ENCODE data around the gene HOXC6. TPM values are rescaled to one million over a fixed set of nuclear protein-coding genes. Genes with fewer than 3 reads are reported as not detected.
"Not testable (repeated sequence)": the region's sequence is repeated elsewhere in the genome, so short reads cannot be mapped to it uniquely, and the experiment has no call there.

The HOXC6 gene
- total and polyA plus RNA-seq, 5 experiments from 2014 or later = not detected

DNA sequence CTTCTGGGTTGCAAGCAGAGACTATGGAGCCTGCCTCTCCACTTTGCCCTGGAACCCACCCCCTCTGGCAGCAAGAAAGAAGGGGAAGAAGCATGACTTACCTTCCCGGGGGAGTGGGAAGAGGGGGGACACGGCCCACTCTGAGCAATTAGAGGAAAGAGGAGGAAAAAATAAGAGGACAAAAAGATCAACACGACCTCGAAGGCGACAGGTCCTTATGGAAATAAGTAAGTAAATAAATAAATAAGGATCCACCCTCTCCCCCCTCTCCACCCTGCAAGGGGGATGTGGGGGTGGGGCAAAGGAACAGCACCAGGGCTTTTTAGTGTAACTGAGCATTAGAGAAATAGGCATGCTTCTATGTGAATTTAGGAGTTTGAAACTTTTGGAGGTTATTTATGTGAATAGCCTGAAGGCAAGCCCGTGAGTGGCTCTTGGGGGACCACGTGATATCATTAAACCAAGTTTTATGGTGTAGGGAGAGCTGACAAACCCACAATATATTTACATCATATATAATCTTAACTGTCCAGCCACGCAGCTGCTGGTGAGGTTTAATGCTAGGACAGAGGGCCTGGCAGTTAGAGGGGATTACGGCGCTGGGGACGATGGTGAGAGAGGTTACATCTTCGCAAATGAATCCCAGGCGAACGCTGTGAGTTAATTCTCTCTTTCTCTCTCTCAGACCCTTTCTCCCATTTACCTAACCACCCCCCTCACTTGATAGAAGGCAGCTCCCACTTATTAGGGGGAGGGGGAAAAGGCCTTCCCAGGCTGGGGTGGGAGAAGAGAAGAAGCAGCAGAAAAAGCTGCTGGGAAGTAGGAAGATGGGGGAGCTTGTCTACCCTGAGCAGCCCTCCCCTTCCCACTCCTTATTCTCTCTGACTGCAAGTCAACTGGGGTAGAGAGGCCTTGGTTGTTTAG lies 9.4 kb downstream of the HOXC6 start:
- H3K36me3 Mint-ChIP-seq = peaks cover 0 to 2% (median 2%) of the 10 kb centered on the region in 3 donors
- peaks cover 31 to 96% (median 76%) of the 10 kb centered on the region in 5 donors for H3K27me3 Mint-ChIP-seq
- ATAC-seq (no peak), DNase-seq (no peak)
- H3K4me3 Mint-ChIP-seq = no peak overlapping the region
- H3K9me3 Mint-ChIP-seq = peaks cover 0 to 2% (median 0%) of the 10 kb centered on the region in 9 donors
- POLR2A ChIA-PET = no interaction called here
- H3K27ac Mint-ChIP-seq = no peak overlapping the region
- H3K4me1 Mint-ChIP-seq = peaks cover 6 to 16% (median 12%) of the 10 kb centered on the region in 4 donors

GRCh38 chr12:54038284-54038870 lies 10.1 kb downstream of the HOXC6 start:
- ATAC-seq (no peak), DNase-seq (no peak)
- H3K4me3 Mint-ChIP-seq = no peak overlapping the region
- peak overlapping the region in 1 of 10 donors; percentile 42 for H3K27ac Mint-ChIP-seq
- H3K9me3 Mint-ChIP-seq = no peaks in the 10 kb centered on the region
- peaks cover 0 to 2% (median 0%) of the 10 kb centered on the region in 3 donors for H3K36me3 Mint-ChIP-seq
- POLR2A ChIA-PET = interaction anchor here (1.1 kb wide), 1 partner anchor 153 kb away, joined by 3 read pairs; no protein-coding TSS in a partner anchor
- H3K27me3 Mint-ChIP-seq = peaks cover 30 to 96% (median 72%) of the 10 kb centered on the region in 5 donors
- peaks cover 4 to 10% (median 9%) of the 10 kb centered on the region in 4 donors for H3K4me1 Mint-ChIP-seq

DNA sequence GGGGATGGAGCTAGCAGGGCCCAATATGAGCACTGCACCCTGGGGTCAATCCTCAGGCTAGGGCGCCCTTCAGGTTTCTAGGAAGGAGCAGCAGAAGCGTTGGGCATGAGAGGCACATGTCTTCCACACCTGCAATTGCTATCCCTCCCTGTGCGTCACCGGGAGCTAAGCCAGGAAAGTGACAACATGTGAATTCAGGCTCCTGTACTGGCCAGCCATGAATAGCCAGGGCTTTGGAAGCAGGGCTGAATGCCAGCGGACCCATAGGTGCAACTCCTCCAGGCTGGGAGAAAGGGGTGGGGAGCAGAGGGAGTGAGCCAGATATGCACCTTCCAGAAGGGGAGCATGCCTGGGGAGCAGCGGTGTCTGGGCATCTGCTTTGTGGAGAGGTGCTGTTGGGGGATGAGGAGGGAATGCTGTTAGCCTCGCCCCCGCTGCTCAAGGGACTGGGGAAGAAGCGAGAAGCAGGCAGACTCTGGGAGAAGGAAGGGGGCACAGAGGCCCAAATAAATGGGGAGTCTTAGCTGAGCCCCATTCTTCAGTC lies 10.7 kb downstream of the HOXC6 start:
- POLR2A ChIA-PET = interaction anchor here (1.1 kb wide), 1 partner anchor 153 kb away, joined by 3 read pairs; no protein-coding TSS in a partner anchor
- peaks cover 0 to 2% (median 0%) of the 10 kb centered on the region in 3 donors for H3K36me3 Mint-ChIP-seq
- no peak overlapping the region for H3K4me3 Mint-ChIP-seq
- ATAC-seq = no peak
- peaks cover 4 to 11% (median 10%) of the 10 kb centered on the region in 4 donors for H3K4me1 Mint-ChIP-seq
- no peaks in the 10 kb centered on the region for H3K9me3 Mint-ChIP-seq
- no peak overlapping the region for H3K27ac Mint-ChIP-seq
- DNase-seq = no peak
- peaks cover 35 to 96% (median 75%) of the 10 kb centered on the region in 5 donors for H3K27me3 Mint-ChIP-seq

- POLR2A ChIA-PET = interaction anchor here (1.1 kb wide), 1 partner anchor 152 kb away, joined by 3 read pairs; no protein-coding TSS in a partner anchor
- H3K27ac Mint-ChIP-seq = peak overlapping the region in 1 of 10 donors; percentile 9
- ATAC-seq (no peak), DNase-seq (no peak)
- peaks cover 4 to 18% (median 12%) of the 10 kb centered on the region in 4 donors for H3K4me1 Mint-ChIP-seq
- peaks cover 38 to 100% (median 75%) of the 10 kb centered on the region in 5 donors for H3K27me3 Mint-ChIP-seq
- no peaks in the 10 kb centered on the region for H3K9me3 Mint-ChIP-seq
- no peak overlapping the region for H3K4me3 Mint-ChIP-seq
- no peaks in the 10 kb centered on the region for H3K36me3 Mint-ChIP-seq
These were observed 11.3 kb downstream of the HOXC6 start for GRCh38 chr12:54039417-54040147.

DNA sequence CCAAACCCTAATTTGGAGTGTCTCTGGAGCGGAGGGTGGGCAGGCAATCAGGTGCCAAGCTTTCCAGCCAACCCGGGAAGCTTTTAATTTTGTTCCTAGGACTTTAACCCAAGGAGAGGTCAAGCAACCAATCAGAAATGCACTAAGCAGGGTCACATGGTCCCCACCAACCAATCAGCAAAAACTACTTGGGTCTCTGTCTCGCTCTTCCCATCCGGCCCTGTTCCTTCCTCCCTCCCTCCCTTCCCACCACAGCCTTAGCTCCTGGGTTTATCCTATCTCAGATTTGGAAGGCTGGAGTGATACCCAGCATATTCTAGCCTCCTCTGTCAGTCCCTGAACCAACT lies 11.9 kb downstream of the HOXC6 start:
- DNase-seq (no peak), ATAC-seq (no peak)
- H3K4me1 Mint-ChIP-seq = peaks cover 5 to 14% (median 9%) of the 10 kb centered on the region in 4 donors
- no peaks in the 10 kb centered on the region for H3K36me3 Mint-ChIP-seq
- H3K4me3 Mint-ChIP-seq = peak overlapping the region in 1 of 10 donors; percentile 54
- peak overlapping the region in 1 of 10 donors; percentile 9 for H3K27ac Mint-ChIP-seq
- POLR2A ChIA-PET = no interaction called here
- no peaks in the 10 kb centered on the region for H3K9me3 Mint-ChIP-seq
- H3K27me3 Mint-ChIP-seq = peaks cover 40 to 100% (median 77%) of the 10 kb centered on the region in 5 donors

GRCh38 chr12:54040648-54041047 lies 12.4 kb downstream of the HOXC6 start:
- no peaks in the 10 kb centered on the region for H3K9me3 Mint-ChIP-seq
- peaks cover 43 to 100% (median 77%) of the 10 kb centered on the region in 5 donors for H3K27me3 Mint-ChIP-seq
- H3K27ac Mint-ChIP-seq = no peak overlapping the region
- no peaks in the 10 kb centered on the region for H3K36me3 Mint-ChIP-seq
- no peak for DNase-seq
- no peak for ATAC-seq
- no peak overlapping the region for H3K4me3 Mint-ChIP-seq
- peaks cover 5 to 13% (median 9%) of the 10 kb centered on the region in 4 donors for H3K4me1 Mint-ChIP-seq
- POLR2A ChIA-PET = no interaction called here

DNA sequence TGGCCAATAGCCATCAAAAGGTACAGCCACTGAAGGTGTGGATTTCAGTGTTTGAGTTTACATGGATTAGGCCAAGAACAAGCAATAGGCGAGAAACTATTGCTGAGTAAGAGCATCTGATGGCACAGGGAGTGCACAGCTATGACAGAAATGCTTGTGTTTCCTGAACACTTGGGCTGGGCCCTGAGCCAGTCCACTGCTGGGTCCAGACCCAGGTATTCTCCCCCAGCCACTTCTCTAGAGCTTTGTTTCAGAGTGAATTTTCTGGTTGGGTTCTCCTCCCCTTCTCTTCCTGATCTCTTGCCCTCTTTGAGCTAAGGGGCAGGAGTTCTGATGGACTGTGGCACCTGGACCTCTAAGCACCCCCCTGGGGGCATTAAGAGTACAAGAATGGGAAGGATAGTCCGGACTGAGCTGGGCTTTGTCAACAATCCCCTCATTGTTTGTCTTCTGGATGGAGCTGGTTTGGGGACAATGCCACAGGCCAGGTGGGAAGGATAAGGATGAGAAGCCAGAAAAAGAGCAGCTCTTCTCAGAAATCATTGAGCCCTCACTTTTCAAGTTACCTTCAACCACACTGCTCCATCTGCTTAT lies 13.0 kb downstream of the HOXC6 start:
- Mint-ChIP-seq H3K9me3 (no peaks in the 10 kb centered on the region), H3K27ac (no peak overlapping the region), H3K27me3 (peaks cover 41 to 100% (median 77%) of the 10 kb centered on the region in 5 donors), H3K36me3 (no peaks in the 10 kb centered on the region), H3K4me3 (no peak overlapping the region), H3K4me1 (peaks cover 5 to 14% (median 10%) of the 10 kb centered on the region in 4 donors)
- POLR2A ChIA-PET = no interaction called here
- ATAC-seq (no peak), DNase-seq (no peak)

GRCh38 chr12:54042033-54042432 lies 13.8 kb downstream of the HOXC6 start:
- POLR2A ChIA-PET = interaction anchor here (0.6 kb wide), 1 partner anchor 172 kb away, joined by 3 read pairs; no protein-coding TSS in a partner anchor
- H3K36me3 Mint-ChIP-seq, H3K4me3 Mint-ChIP-seq, H3K9me3 Mint-ChIP-seq, ATAC-seq, DNase-seq, H3K27ac Mint-ChIP-seq: not testable (repeated sequence)
- Mint-ChIP-seq H3K27me3 (peaks cover 46 to 100% (median 85%) of the 10 kb centered on the region in 5 donors), H3K4me1 (peaks cover 8 to 22% (median 13%) of the 10 kb centered on the region in 4 donors)

- Mint-ChIP-seq H3K9me3 (no peaks in the 10 kb centered on the region), H3K27ac (no peak overlapping the region), H3K36me3 (peaks cover 0 to 5% (median 0%) of the 10 kb centered on the region in 3 donors), H3K27me3 (peaks cover 49 to 100% (median 86%) of the 10 kb centered on the region in 5 donors), H3K4me3 (peak overlapping the region in 1 of 10 donors; percentile 9), H3K4me1 (peaks cover 12 to 31% (median 20%) of the 10 kb centered on the region in 4 donors)
- ATAC-seq (no peak), DNase-seq (no peak)
- POLR2A ChIA-PET = no interaction called here
These were observed 15.0 kb downstream of the HOXC6 start for GRCh38 chr12:54042970-54043853.

GRCh38 chr12:54044425-54045103 lies 16.3 kb downstream of the HOXC6 start:
- Mint-ChIP-seq H3K4me1 (peaks cover 12 to 31% (median 20%) of the 10 kb centered on the region in 4 donors), H3K4me3 (peak overlapping the region in 1 of 10 donors; percentile 22), H3K36me3 (peaks cover 0 to 5% (median 4%) of the 10 kb centered on the region in 3 donors), H3K9me3 (no peaks in the 10 kb centered on the region), H3K27me3 (peaks cover 58 to 100% (median 87%) of the 10 kb centered on the region in 5 donors), H3K27ac (peak overlapping the region in 1 of 10 donors; percentile 53)
- POLR2A ChIA-PET = no interaction called here
- no peak for DNase-seq
- peak in 1 of 2 donors; percentile 54 for ATAC-seq

All from naive thymus-derived CD8-positive, alpha-beta T cell (primary cell).